Vagina (tissue), 2 donors: Measurements from ENCODE around the gene HUS1.

Source experiments
- POLR2A ChIP-seq, 2 donors: fragments of 450-650 bp; IDR thresholded peaks; one replicate each; pipeline ENCODE4 v1.6.1; 2017; ENCODE audit warnings: antibody characterized with exemption in 2 of 2, mild to moderate bottlenecking in 2 of 2, moderate library complexity in 2 of 2
- POLR2AphosphoS5 ChIP-seq, 2 donors: sonication (generic); formaldehyde crosslinking; IDR thresholded peaks; one replicate each; pipeline ENCODE4 v1.9.0; 2017; ENCODE audit warnings: antibody characterized with exemption in 2 of 2, mild to moderate bottlenecking in 2 of 2, low read depth in 1 of 2; ENCODE audit not compliant: insufficient read depth in 1 of 2
- TF ChIP-seq, protein P1 (sequence below), 3 experiments: fragments of 450-650 bp in 2 of 3; fragments of 200-600 bp in 1 of 3; sonication (generic) in 1 of 3; IDR thresholded peaks; one replicate each; pipeline ENCODE4 v1.5.1; 2017 to 2019; ENCODE audit warnings: antibody characterized with exemption in 3 of 3, mild to moderate bottlenecking in 2 of 3, moderate library complexity in 2 of 3

DNA sequence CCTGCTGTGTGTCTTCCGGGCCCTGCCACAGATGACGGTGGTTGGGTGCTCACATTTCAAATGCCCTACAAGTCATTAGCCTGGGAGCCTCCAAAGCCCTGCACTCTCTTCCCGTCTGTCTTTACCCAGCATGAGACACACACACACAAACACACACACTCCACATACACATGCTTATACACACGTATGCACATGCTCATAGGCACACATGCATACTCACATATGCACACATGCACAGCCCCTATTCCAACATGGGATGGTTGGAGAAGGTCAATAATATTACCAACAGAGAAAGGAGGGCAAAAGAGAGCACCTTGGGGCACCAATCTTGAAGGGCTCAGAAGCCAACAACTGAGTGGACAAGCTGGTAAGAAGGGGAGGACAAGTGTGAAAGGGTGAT, 30.5 kb upstream of the HUS1 start:
- no peak for TF ChIP-seq POLR2AphosphoS5 (IDR thresholded peaks at IDR 0.05; ENCODE audit: insufficient read depth in 1 of 2, low read depth in 1 of 2)
- TF ChIP-seq, protein P1, sequence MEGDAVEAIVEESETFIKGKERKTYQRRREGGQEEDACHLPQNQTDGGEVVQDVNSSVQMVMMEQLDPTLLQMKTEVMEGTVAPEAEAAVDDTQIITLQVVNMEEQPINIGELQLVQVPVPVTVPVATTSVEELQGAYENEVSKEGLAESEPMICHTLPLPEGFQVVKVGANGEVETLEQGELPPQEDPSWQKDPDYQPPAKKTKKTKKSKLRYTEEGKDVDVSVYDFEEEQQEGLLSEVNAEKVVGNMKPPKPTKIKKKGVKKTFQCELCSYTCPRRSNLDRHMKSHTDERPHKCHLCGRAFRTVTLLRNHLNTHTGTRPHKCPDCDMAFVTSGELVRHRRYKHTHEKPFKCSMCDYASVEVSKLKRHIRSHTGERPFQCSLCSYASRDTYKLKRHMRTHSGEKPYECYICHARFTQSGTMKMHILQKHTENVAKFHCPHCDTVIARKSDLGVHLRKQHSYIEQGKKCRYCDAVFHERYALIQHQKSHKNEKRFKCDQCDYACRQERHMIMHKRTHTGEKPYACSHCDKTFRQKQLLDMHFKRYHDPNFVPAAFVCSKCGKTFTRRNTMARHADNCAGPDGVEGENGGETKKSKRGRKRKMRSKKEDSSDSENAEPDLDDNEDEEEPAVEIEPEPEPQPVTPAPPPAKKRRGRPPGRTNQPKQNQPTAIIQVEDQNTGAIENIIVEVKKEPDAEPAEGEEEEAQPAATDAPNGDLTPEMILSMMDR (IDR thresholded peaks at IDR 0.05) = no peak
- TF ChIP-seq POLR2A (IDR thresholded peaks at IDR 0.05) = no peak
